Keratinocyte (primary cell): ENCODE data around the gene RNF19B. TPM values are rescaled to one million over a fixed set of nuclear protein-coding genes. Genes with fewer than 3 reads are reported as not detected.

Experiments used
- DNase-seq: peaks from one replicate; pipeline ENCODE4 v3.0.0-alpha.2; 2011; ENCODE audit warnings: low read depth, missing footprints, low spot score
- FAIRE-seq: peaks from 2 replicates; lab custom pipeline; 2011; peaks lifted over from hg19 to GRCh38; lab: Jason Lieb, UNC
- H2AFZ ChIP-seq: 2 replicates; pipeline ENCODE4 v1.6.0; 2012; ENCODE audit warnings: low read length, control low read depth, inconsistent platforms; ENCODE audit not compliant: control insufficient read depth
- H3K27ac ChIP-seq: 2 replicates; pipeline ENCODE4 v1.5.1; 2011; ENCODE audit warnings: low read length; ENCODE audit not compliant: control insufficient read depth, insufficient read depth
- H3K27me3 ChIP-seq: 3 replicates; pipeline ENCODE4 v1.6.0; 2011; ENCODE audit warnings: low read length; ENCODE audit not compliant: control insufficient read depth, insufficient read depth; ENCODE audit errors: extremely low read depth
- H3K36me3 ChIP-seq, 2 experiments: 2 replicates in 1 of 2; 3 replicates in 1 of 2; pipeline ENCODE4 v1.5.1; 2011; ENCODE audit warnings: low read length in 2 of 2, mild to moderate bottlenecking in 1 of 2; ENCODE audit not compliant: control insufficient read depth in 2 of 2, insufficient read depth in 2 of 2; ENCODE audit errors: extremely low read depth in 1 of 2
- H3K4me1 ChIP-seq: 3 replicates; pipeline ENCODE4 v1.5.1; 2011; ENCODE audit warnings: low read length; ENCODE audit not compliant: control insufficient read depth, insufficient read depth; ENCODE audit errors: extremely low read depth
- H3K4me2 ChIP-seq: 3 replicates; pipeline ENCODE4 v1.6.0; 2011; ENCODE audit warnings: low read depth, low read length; ENCODE audit not compliant: control insufficient read depth, insufficient read depth; ENCODE audit errors: extremely low read depth
- H3K4me3 ChIP-seq, 3 experiments: fragments of 200-600 bp in 1 of 3; sonication (generic) in 1 of 3; 2 replicates in 2 of 3; 3 replicates in 1 of 3; pipeline ENCODE4 v1.5.1; 2011 to 2016; ENCODE audit warnings: low read length in 3 of 3, mild to moderate bottlenecking in 3 of 3, control low read depth in 2 of 3, inconsistent platforms in 1 of 3, low read depth in 1 of 3, mixed read lengths in 1 of 3, mixed run types in 1 of 3, moderate library complexity in 1 of 3; ENCODE audit not compliant: control insufficient read depth in 2 of 3, insufficient read depth in 2 of 3; ENCODE audit errors: extremely low read depth in 1 of 3
- H3K79me2 ChIP-seq: 2 replicates; pipeline ENCODE4 v1.6.0; 2012; ENCODE audit warnings: low read length; ENCODE audit not compliant: control insufficient read depth, insufficient read depth
- H3K9ac ChIP-seq: 3 replicates; pipeline ENCODE4 v1.6.0; 2011; ENCODE audit warnings: low read length; ENCODE audit not compliant: control insufficient read depth, insufficient read depth; ENCODE audit errors: extremely low read depth
- H3K9me1 ChIP-seq: 3 replicates; pipeline ENCODE4 v1.6.0; 2011; ENCODE audit warnings: low read length; ENCODE audit not compliant: control insufficient read depth, insufficient read depth; ENCODE audit errors: extremely low read depth
- H3K9me3 ChIP-seq: 2 replicates; pipeline ENCODE4 v1.5.1; 2012; ENCODE audit warnings: low read depth, low read length; ENCODE audit not compliant: control insufficient read depth
- H4K20me1 ChIP-seq: 3 replicates; pipeline ENCODE4 v1.6.0; 2011; ENCODE audit warnings: low read length; ENCODE audit not compliant: control insufficient read depth, insufficient read depth; ENCODE audit errors: extremely low read depth
- CTCF ChIP-seq, 3 experiments: IDR thresholded peaks in 1 of 3; conservative IDR thresholded peaks in 1 of 3; optimal IDR thresholded peaks in 1 of 3; 2 replicates in 2 of 3; 3 replicates in 1 of 3; pipeline versions ENCODE3 to v1.5.1; 2011; ENCODE audit warnings: low read length in 3 of 3, mild to moderate bottlenecking in 3 of 3, moderate library complexity in 2 of 3, control low read depth in 1 of 3, inconsistent platforms in 1 of 3; ENCODE audit not compliant: insufficient read depth in 2 of 3; ENCODE audit errors: extremely low read depth in 1 of 3
- EZH2 ChIP-seq: IDR thresholded peaks from one replicate; pipeline ENCODE4 v1.6.1; 2012; ENCODE audit warnings: inconsistent platforms, mild to moderate bottlenecking, low read length, moderate library complexity
- dilution Hi-C: fragments of 300-500 bp; cut with MboI; formaldehyde crosslinking; loops from one replicate; pipeline ENCODE4 v1.7.0; 2020; ENCODE audit warnings: low sequenced_read_pairs; ENCODE audit not compliant: extremely low pct_ligation_motif_present
- polyA plus RNA-seq, 5 experiments: library from polyadenylated mRNA; depleted of rRNA in 3 of 5; stranded (reverse) in 3 of 5; stranded (forward) in 1 of 5; unstranded in 1 of 5; fragments of >200 nt; gene quantifications; 1 replicate in 1 of 5; 2 replicates in 3 of 5; 3 replicates in 1 of 5; pipeline versions ENCODE4 v1.2.1 to v1.2.3, GENCODE V29; 2011 to 2012; ENCODE audit warnings: missing spikeins in 2 of 5, low read depth in 1 of 5, low replicate concordance in 1 of 5

RNF19B gene
- polyA plus RNA-seq, 1 donor (not counting 4 experiments of a cell fraction or from before 2014, with no cell fraction given): 33.5 TPM

- no peak overlapping the region for H2AFZ ChIP-seq
- peaks cover 0 to 6% of the 10 kb centered on the region in 2 experiments for H3K36me3 ChIP-seq
- H3K27ac ChIP-seq: no peak overlapping the region
- H3K4me1 ChIP-seq: peaks cover 3% of the 10 kb centered on the region
- peaks cover 40% of the 10 kb centered on the region for H3K27me3 ChIP-seq
- TF ChIP-seq CTCF (optimal IDR thresholded peaks at IDR 0.05 in 1 of 3, IDR thresholded peaks at IDR 0.05 in 1 of 3, conservative IDR thresholded peaks at IDR 0.05 in 1 of 3; ENCODE audit: extremely low read depth in 1 of 3, insufficient read depth in 2 of 3, low read length in 3 of 3) (no peak), EZH2 (no peak)
- no peak overlapping the region for H3K4me3 ChIP-seq
- no peak overlapping the region for H3K9ac ChIP-seq
- peaks cover 4% of the 10 kb centered on the region for H4K20me1 ChIP-seq
- FAIRE-seq (no peak), DNase-seq (no peak)
- H3K9me3 ChIP-seq: no peaks in the 10 kb centered on the region
- no peak overlapping the region for H3K4me2 ChIP-seq
- no peaks in the 10 kb centered on the region for H3K79me2 ChIP-seq
- H3K9me1 ChIP-seq: no peaks in the 10 kb centered on the region
- dilution Hi-C loops: no loop called here
Measured at GRCh38 chr1:32890516-32891240, 73.9 kb downstream of the RNF19B start.

GRCh38 chr1:32889731-32890278, 74.8 kb downstream of the RNF19B start:
- Histone ChIP-seq H3K4me2 (no peak overlapping the region), H3K79me2 (no peaks in the 10 kb centered on the region), H3K9me1 (no peaks in the 10 kb centered on the region), H3K9ac (no peak overlapping the region), H4K20me1 (peaks cover 4% of the 10 kb centered on the region), H3K27ac (no peak overlapping the region), H3K4me3 (no peak overlapping the region), H3K27me3 (peaks cover 49% of the 10 kb centered on the region), H3K36me3 (no peaks in the 10 kb centered on the region), H3K4me1 (peaks cover 3% of the 10 kb centered on the region), H3K9me3 (no peaks in the 10 kb centered on the region), H2AFZ (no peak overlapping the region)
- dilution Hi-C loops: no loop called here
- DNase-seq (no peak), FAIRE-seq (no peak)
- TF ChIP-seq CTCF (optimal IDR thresholded peaks at IDR 0.05 in 1 of 3, IDR thresholded peaks at IDR 0.05 in 1 of 3, conservative IDR thresholded peaks at IDR 0.05 in 1 of 3; ENCODE audit: extremely low read depth in 1 of 3, insufficient read depth in 2 of 3, low read length in 3 of 3) (no peak), EZH2 (no peak)
